Adrenal gland (tissue), 12 donors: ENCODE measurements around the gene SEC22C. TPM values are rescaled to one million over a fixed set of nuclear protein-coding genes. Genes with fewer than 3 reads are reported as not detected.

Experiments
- DNase-seq, 7 donors: peaks; one replicate each; pipeline ENCODE4 v3.0.0-alpha.2; 2019 to 2020
- H3K27ac ChIP-seq, 5 donors: fragments of 200-600 bp; sonication (generic) in 4 of 5; 1 replicate in 3 of 5; 2 replicates in 2 of 5; pipeline versions ENCODE4 v1.5.1 to v1.8.0; 2016 to 2020; ENCODE audit warnings: mild to moderate bottlenecking in 1 of 5
- H3K27me3 ChIP-seq: fragments of 200-600 bp; 2 replicates; pipeline ENCODE4 v1.8.0; 2021
- H3K36me3 ChIP-seq, 2 donors: fragments of 200-600 bp; replicated peaks in 1 of 2; 1 replicate in 1 of 2; 2 replicates in 1 of 2; pipeline versions ENCODE4 v1.5.1 to v1.8.0; 2018 to 2022
- H3K4me1 ChIP-seq, 2 donors: fragments of 200-600 bp; replicated peaks in 1 of 2; 1 replicate in 1 of 2; 2 replicates in 1 of 2; pipeline versions ENCODE4 v1.5.1 to v1.8.0; 2018 to 2021
- H3K4me3 ChIP-seq, 4 donors: fragments of 200-600 bp; sonication (generic) in 3 of 4; one replicate each; pipeline ENCODE4 v1.5.1; 2016 to 2018
- H3K9me3 ChIP-seq, 3 donors: fragments of 200-600 bp; sonication (generic) in 1 of 3; replicated peaks in 1 of 3; 1 replicate in 2 of 3; 2 replicates in 1 of 3; pipeline versions ENCODE4 v1.5.1 to v1.8.0; 2016 to 2021
- POLR2A ChIP-seq, 2 donors: fragments of 450-650 bp; IDR thresholded peaks; one replicate each; pipeline ENCODE4 v1.6.1; 2017; ENCODE audit warnings: antibody characterized with exemption in 2 of 2, mild to moderate bottlenecking in 2 of 2, moderate library complexity in 1 of 2
- WGBS, 4 donors: extraction: QIAGEN DNeasy Blood & Tissue Kit in 2 of 4; methylation state at CpG; one replicate each; pipeline versions ENCODE4 v1.1.5 to v1.1.7; 2013 to 2017; 5-methylcytosine and 5-hydroxymethylcytosine counted together
- intact Hi-C, 2 donors: fragments of 100-400 bp; cut with DNase I; formaldehyde crosslinking; loops; one replicate each; pipeline versions ENCODE4 v1.14.1 to v1.15.0; 2022 to 2023
- polyA plus RNA-seq, 3 donors: library from polyadenylated mRNA; stranded (reverse); fragments of 200-250 nt in 2 of 3; fragments of 350-450 nt in 1 of 3; fragmentation: Illumina TruSeq in 1 of 3; extraction: RNeasy Lipid Tissue Mini Kit (QIAGEN cat#74804) in 1 of 3; gene quantifications; one replicate each; pipeline ENCODE4 v1.2.3, GENCODE V29; 2013 to 2014
- total RNA-seq, 9 donors: library from RNA; depleted of rRNA in 4 of 9; stranded (reverse); fragments of >200 nt in 4 of 9; fragments of 120-200 nt in 1 of 9; fragmentation: NEBNext Ultra II Directional in 1 of 9; extraction: Animal tissue kit (Norgen Biotek cat#: 25700) in 1 of 9; gene quantifications; one replicate each; pipeline versions ENCODE4 v1.1.0 to v1.2.4, GENCODE V29; 2013 to 2023
- TF ChIP-seq, protein P1 (sequence below), 6 experiments: fragments of 450-650 bp in 4 of 6; fragments of 200-600 bp in 2 of 6; sonication (generic) in 1 of 6; IDR thresholded peaks; 1 replicate in 5 of 6; 2 replicates in 1 of 6; pipeline versions ENCODE4 v1.5.1 to v1.8.0; 2016 to 2021; ENCODE audit warnings: antibody characterized with exemption in 6 of 6, mild to moderate bottlenecking in 2 of 6, moderate library complexity in 1 of 6
- donor health status: healthy with polysubstance abuse.
- donor health status: Bipolar disorder and iron deficiency.
- donor health status: DM: yes; HTN: yes; CAD: no.
- donor health status: DM: no; HTN: no; CAD: no.
- donor health status: DM: no; HTN: no; CAD: no.
- donor health status: DM: yes; HTN: yes; CAD: no.

SEC22C gene
- total and polyA plus RNA-seq, 12 donors = 13.7 to 65.7 (median 41.8) TPM

DNA sequence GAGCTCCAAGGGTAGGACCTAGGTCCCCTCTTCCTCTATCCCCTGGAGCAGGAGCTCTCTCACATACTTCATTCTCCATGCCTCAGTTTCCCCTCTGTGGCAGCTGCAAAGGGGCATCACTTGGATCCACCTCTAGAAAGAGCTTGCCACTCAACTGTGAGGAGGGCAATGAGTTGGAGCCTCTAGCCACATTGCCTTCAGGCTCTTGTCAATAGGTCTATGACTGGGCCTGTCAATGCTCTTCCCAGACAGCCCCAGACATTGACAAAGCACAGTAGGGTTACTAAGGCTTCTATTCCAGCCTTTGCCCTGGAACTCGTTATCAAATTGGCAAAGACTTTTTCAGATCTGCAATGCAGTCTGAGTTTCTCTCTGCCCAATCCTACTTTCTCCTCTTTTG lies 83.7 kb downstream of the SEC22C start:
- peaks cover 13% of the 10 kb centered on the region for H3K27me3 ChIP-seq
- no peaks in the 10 kb centered on the region for H3K36me3 ChIP-seq
- peaks cover 6 to 18% of the 10 kb centered on the region in 2 donors for H3K4me1 ChIP-seq
- intact Hi-C loops = no loop called here
- peak in 3 of 7 donors; percentile 1 to 11 (median 3) for DNase-seq
- H3K27ac ChIP-seq = no peak overlapping the region
- H3K4me3 ChIP-seq = no peak overlapping the region
- no peaks in the 10 kb centered on the region for H3K9me3 ChIP-seq
- WGBS, 4 donors = 45 to 77% (median 58%) methylated on average over 1 of the region's 1 CpG
- TF ChIP-seq, protein P1, sequence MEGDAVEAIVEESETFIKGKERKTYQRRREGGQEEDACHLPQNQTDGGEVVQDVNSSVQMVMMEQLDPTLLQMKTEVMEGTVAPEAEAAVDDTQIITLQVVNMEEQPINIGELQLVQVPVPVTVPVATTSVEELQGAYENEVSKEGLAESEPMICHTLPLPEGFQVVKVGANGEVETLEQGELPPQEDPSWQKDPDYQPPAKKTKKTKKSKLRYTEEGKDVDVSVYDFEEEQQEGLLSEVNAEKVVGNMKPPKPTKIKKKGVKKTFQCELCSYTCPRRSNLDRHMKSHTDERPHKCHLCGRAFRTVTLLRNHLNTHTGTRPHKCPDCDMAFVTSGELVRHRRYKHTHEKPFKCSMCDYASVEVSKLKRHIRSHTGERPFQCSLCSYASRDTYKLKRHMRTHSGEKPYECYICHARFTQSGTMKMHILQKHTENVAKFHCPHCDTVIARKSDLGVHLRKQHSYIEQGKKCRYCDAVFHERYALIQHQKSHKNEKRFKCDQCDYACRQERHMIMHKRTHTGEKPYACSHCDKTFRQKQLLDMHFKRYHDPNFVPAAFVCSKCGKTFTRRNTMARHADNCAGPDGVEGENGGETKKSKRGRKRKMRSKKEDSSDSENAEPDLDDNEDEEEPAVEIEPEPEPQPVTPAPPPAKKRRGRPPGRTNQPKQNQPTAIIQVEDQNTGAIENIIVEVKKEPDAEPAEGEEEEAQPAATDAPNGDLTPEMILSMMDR (IDR thresholded peaks at IDR 0.05) = no peak
- no peak for TF ChIP-seq POLR2A (IDR thresholded peaks at IDR 0.05)

Other genes with a start within 250 kb of the SEC22C start
- gene LYZL4, start 171.4 kb downstream of the SEC22C start, total RNA-seq = not detected
- gene LYZL4, start 171.4 kb downstream of the SEC22C start, polyA plus RNA-seq = not detected
- gene VIPR1, start 79.3 kb downstream of the SEC22C start, total RNA-seq = 10 to 100 TPM in 3 of 9 donors, 1 to 10 TPM in 5, under 1 TPM in 1; 0.55 to 24.4 (median 2.7) TPM
- gene VIPR1, start 79.3 kb downstream of the SEC22C start, polyA plus RNA-seq = 1 to 10 TPM; 2.6 to 9.2 (median 4.2) TPM
- 10 to 100 TPM; 14.2 to 31.2 (median 20.1) TPM for gene SS18L2, start 8.9 kb upstream of the SEC22C start, total RNA-seq
- gene SS18L2, start 8.9 kb upstream of the SEC22C start, polyA plus RNA-seq = 10 to 100 TPM; 25.8 to 43.0 (median 35.4) TPM
- gene NKTR, start 18.7 kb upstream of the SEC22C start, total RNA-seq = 100 to 1,000 TPM in 3 of 9 donors, 10 to 100 TPM in 6; 12.7 to 114 (median 53.9) TPM
- gene NKTR, start 18.7 kb upstream of the SEC22C start, polyA plus RNA-seq = 10 to 100 TPM; 34.3 to 64.7 (median 47.5) TPM
- 10 to 100 TPM; 12.1 to 39.4 (median 30.1) TPM for gene ZBTB47, start 71.7 kb upstream of the SEC22C start, total RNA-seq
- gene ZBTB47, start 71.7 kb upstream of the SEC22C start, polyA plus RNA-seq = 10 to 100 TPM in 2 of 3 donors, 1 to 10 TPM in 1; 7.0 to 23.6 (median 13.3) TPM
- gene KLHL40, start 103.6 kb upstream of the SEC22C start, total RNA-seq = under 1 TPM in 2 of 9 donors, not detected in 7; 0.11 to 0.54 TPM
- under 1 TPM in 1 of 3 donors, not detected in 2; 0.03 TPM for gene KLHL40, start 103.6 kb upstream of the SEC22C start, polyA plus RNA-seq
- 1 to 10 TPM in 2 of 9 donors, under 1 TPM in 6, not detected in 1; 0.18 to 4.5 (median 0.56) TPM for gene HHATL, start 120.8 kb upstream of the SEC22C start, total RNA-seq
- gene HHATL, start 120.8 kb upstream of the SEC22C start, polyA plus RNA-seq = 1 to 10 TPM in 1 of 3 donors, under 1 TPM in 1, not detected in 1; 0.94 to 3.0 TPM
- 1 to 10 TPM in 3 of 9 donors, under 1 TPM in 4, not detected in 2; 0.35 to 1.5 (median 0.95) TPM for gene CCDC13, start 191.3 kb upstream of the SEC22C start, total RNA-seq
- 1 to 10 TPM in 2 of 3 donors, under 1 TPM in 1; 0.88 to 2.1 (median 1.5) TPM for gene CCDC13, start 191.3 kb upstream of the SEC22C start, polyA plus RNA-seq
- 100 to 1,000 TPM in 7 of 9 donors, 10 to 100 TPM in 2; 62.4 to 242 (median 120) TPM for gene HIGD1A, start 222.5 kb upstream of the SEC22C start, total RNA-seq
- 100 to 1,000 TPM in 2 of 3 donors, 10 to 100 TPM in 1; 71.7 to 324 (median 121) TPM for gene HIGD1A, start 222.5 kb upstream of the SEC22C start, polyA plus RNA-seq
- gene ACKR2, start 227.5 kb upstream of the SEC22C start, total RNA-seq = 10 to 100 TPM in 1 of 9 donors, 1 to 10 TPM in 8; 1.6 to 19.9 (median 4.2) TPM
- 1 to 10 TPM; 1.1 to 2.0 (median 1.7) TPM for gene ACKR2, start 227.5 kb upstream of the SEC22C start, polyA plus RNA-seq